Keratinocyte (primary cell): ENCODE data around the gene TENM4. TPM values are rescaled to one million over a fixed set of nuclear protein-coding genes. Genes with fewer than 3 reads are reported as not detected.

Experiments
- DNase-seq: peaks from one replicate; pipeline ENCODE4 v3.0.0-alpha.2; 2011; ENCODE audit warnings: low read depth, missing footprints, low spot score
- FAIRE-seq: peaks from 2 replicates; lab custom pipeline; 2011; peaks lifted over from hg19 to GRCh38; lab: Jason Lieb, UNC
- H2AFZ ChIP-seq: 2 replicates; pipeline ENCODE4 v1.6.0; 2012; ENCODE audit warnings: low read length, control low read depth, inconsistent platforms; ENCODE audit not compliant: control insufficient read depth
- H3K27ac ChIP-seq: 2 replicates; pipeline ENCODE4 v1.5.1; 2011; ENCODE audit warnings: low read length; ENCODE audit not compliant: control insufficient read depth, insufficient read depth
- H3K27me3 ChIP-seq: 3 replicates; pipeline ENCODE4 v1.6.0; 2011; ENCODE audit warnings: low read length; ENCODE audit not compliant: control insufficient read depth, insufficient read depth; ENCODE audit errors: extremely low read depth
- H3K36me3 ChIP-seq, 2 experiments: 2 replicates in 1 of 2; 3 replicates in 1 of 2; pipeline ENCODE4 v1.5.1; 2011; ENCODE audit warnings: low read length in 2 of 2, mild to moderate bottlenecking in 1 of 2; ENCODE audit not compliant: control insufficient read depth in 2 of 2, insufficient read depth in 2 of 2; ENCODE audit errors: extremely low read depth in 1 of 2
- H3K4me1 ChIP-seq: 3 replicates; pipeline ENCODE4 v1.5.1; 2011; ENCODE audit warnings: low read length; ENCODE audit not compliant: control insufficient read depth, insufficient read depth; ENCODE audit errors: extremely low read depth
- H3K4me2 ChIP-seq: 3 replicates; pipeline ENCODE4 v1.6.0; 2011; ENCODE audit warnings: low read depth, low read length; ENCODE audit not compliant: control insufficient read depth, insufficient read depth; ENCODE audit errors: extremely low read depth
- H3K4me3 ChIP-seq, 3 experiments: fragments of 200-600 bp in 1 of 3; sonication (generic) in 1 of 3; 2 replicates in 2 of 3; 3 replicates in 1 of 3; pipeline ENCODE4 v1.5.1; 2011 to 2016; ENCODE audit warnings: low read length in 3 of 3, mild to moderate bottlenecking in 3 of 3, control low read depth in 2 of 3, inconsistent platforms in 1 of 3, low read depth in 1 of 3, mixed read lengths in 1 of 3, mixed run types in 1 of 3, moderate library complexity in 1 of 3; ENCODE audit not compliant: control insufficient read depth in 2 of 3, insufficient read depth in 2 of 3; ENCODE audit errors: extremely low read depth in 1 of 3
- H3K79me2 ChIP-seq: 2 replicates; pipeline ENCODE4 v1.6.0; 2012; ENCODE audit warnings: low read length; ENCODE audit not compliant: control insufficient read depth, insufficient read depth
- H3K9ac ChIP-seq: 3 replicates; pipeline ENCODE4 v1.6.0; 2011; ENCODE audit warnings: low read length; ENCODE audit not compliant: control insufficient read depth, insufficient read depth; ENCODE audit errors: extremely low read depth
- H3K9me1 ChIP-seq: 3 replicates; pipeline ENCODE4 v1.6.0; 2011; ENCODE audit warnings: low read length; ENCODE audit not compliant: control insufficient read depth, insufficient read depth; ENCODE audit errors: extremely low read depth
- H3K9me3 ChIP-seq: 2 replicates; pipeline ENCODE4 v1.5.1; 2012; ENCODE audit warnings: low read depth, low read length; ENCODE audit not compliant: control insufficient read depth
- H4K20me1 ChIP-seq: 3 replicates; pipeline ENCODE4 v1.6.0; 2011; ENCODE audit warnings: low read length; ENCODE audit not compliant: control insufficient read depth, insufficient read depth; ENCODE audit errors: extremely low read depth
- CTCF ChIP-seq, 3 experiments: IDR thresholded peaks in 1 of 3; conservative IDR thresholded peaks in 1 of 3; optimal IDR thresholded peaks in 1 of 3; 2 replicates in 2 of 3; 3 replicates in 1 of 3; pipeline versions ENCODE3 to v1.5.1; 2011; ENCODE audit warnings: low read length in 3 of 3, mild to moderate bottlenecking in 3 of 3, moderate library complexity in 2 of 3, control low read depth in 1 of 3, inconsistent platforms in 1 of 3; ENCODE audit not compliant: insufficient read depth in 2 of 3; ENCODE audit errors: extremely low read depth in 1 of 3
- EZH2 ChIP-seq: IDR thresholded peaks from one replicate; pipeline ENCODE4 v1.6.1; 2012; ENCODE audit warnings: inconsistent platforms, mild to moderate bottlenecking, low read length, moderate library complexity
- dilution Hi-C: fragments of 300-500 bp; cut with MboI; formaldehyde crosslinking; loops from one replicate; pipeline ENCODE4 v1.7.0; 2020; ENCODE audit warnings: low sequenced_read_pairs; ENCODE audit not compliant: extremely low pct_ligation_motif_present
- polyA plus RNA-seq, 5 experiments: library from polyadenylated mRNA; depleted of rRNA in 3 of 5; stranded (reverse) in 3 of 5; stranded (forward) in 1 of 5; unstranded in 1 of 5; fragments of >200 nt; gene quantifications; 1 replicate in 1 of 5; 2 replicates in 3 of 5; 3 replicates in 1 of 5; pipeline versions ENCODE4 v1.2.1 to v1.2.3, GENCODE V29; 2011 to 2012; ENCODE audit warnings: missing spikeins in 2 of 5, low read depth in 1 of 5, low replicate concordance in 1 of 5

Gene TENM4
- polyA plus RNA-seq, 1 donor (not counting 4 experiments of a cell fraction or from before 2014, with no cell fraction given) = 3.5 TPM

- H3K79me2 ChIP-seq = no peaks in the 10 kb centered on the region
- no peaks in the 10 kb centered on the region for H3K27me3 ChIP-seq
- no peaks in the 10 kb centered on the region for H4K20me1 ChIP-seq
- no peaks in the 10 kb centered on the region for H3K9me1 ChIP-seq
- H3K4me1 ChIP-seq = peaks cover 12% of the 10 kb centered on the region
- no peaks in the 10 kb centered on the region for H3K9me3 ChIP-seq
- H3K4me3 ChIP-seq = no peak overlapping the region
- no peak overlapping the region for H3K9ac ChIP-seq
- H3K27ac ChIP-seq = no peak overlapping the region
- H2AFZ ChIP-seq = no peak overlapping the region
- FAIRE-seq = peak; percentile 82
- dilution Hi-C loops = no loop called here
- H3K36me3 ChIP-seq = peaks cover 0 to 11% of the 10 kb centered on the region in 2 experiments
- no peak for DNase-seq
- no peak for TF ChIP-seq EZH2
- no peak for TF ChIP-seq CTCF (optimal IDR thresholded peaks at IDR 0.05 in 1 of 3, IDR thresholded peaks at IDR 0.05 in 1 of 3, conservative IDR thresholded peaks at IDR 0.05 in 1 of 3; ENCODE audit: extremely low read depth in 1 of 3, insufficient read depth in 2 of 3, low read length in 3 of 3)
- H3K4me2 ChIP-seq = no peak overlapping the region
Observed at GRCh38 chr11:78722786-78723185, 718.0 kb downstream of the TENM4 start.

GRCh38 chr11:78720281-78720989 lies 720.4 kb downstream of the TENM4 start:
- H2AFZ ChIP-seq = no peak overlapping the region
- H3K9me3 ChIP-seq = no peaks in the 10 kb centered on the region
- no peaks in the 10 kb centered on the region for H4K20me1 ChIP-seq
- no peak overlapping the region for H3K4me3 ChIP-seq
- no peak overlapping the region for H3K9ac ChIP-seq
- H3K36me3 ChIP-seq = peaks cover 0 to 7% of the 10 kb centered on the region in 2 experiments
- FAIRE-seq = no peak
- H3K4me2 ChIP-seq = no peak overlapping the region
- no peak for TF ChIP-seq CTCF (optimal IDR thresholded peaks at IDR 0.05 in 1 of 3, IDR thresholded peaks at IDR 0.05 in 1 of 3, conservative IDR thresholded peaks at IDR 0.05 in 1 of 3; ENCODE audit: extremely low read depth in 1 of 3, insufficient read depth in 2 of 3, low read length in 3 of 3)
- TF ChIP-seq EZH2 = no peak
- H3K79me2 ChIP-seq = no peaks in the 10 kb centered on the region
- H3K4me1 ChIP-seq = peaks cover 26% of the 10 kb centered on the region
- no peaks in the 10 kb centered on the region for H3K9me1 ChIP-seq
- no peak for DNase-seq
- no peaks in the 10 kb centered on the region for H3K27me3 ChIP-seq
- H3K27ac ChIP-seq = no peak overlapping the region
- dilution Hi-C loops = no loop called here
